Choroid plexus epithelial cell (primary cell): Measurements from ENCODE around the gene GDE1.

Source experiments
- DNase-seq: peaks from one replicate; pipeline ENCODE4 v3.0.0-alpha.2; 2010; ENCODE audit warnings: low read depth
- H3K4me3 ChIP-seq: 2 replicates; pipeline ENCODE4 v1.5.1; 2011; ENCODE audit warnings: low read depth, mild to moderate bottlenecking, control low read depth, low read length, moderate library complexity
- CTCF ChIP-seq: conservative IDR thresholded peaks from 2 replicates; pipeline ENCODE4 v1.5.1; 2011; ENCODE audit warnings: low read depth, mild to moderate bottlenecking, control low read depth, inconsistent platforms, low read length, moderate library complexity

Gene GDE1

GRCh38 chr16:19505600-19506303, 16.1 kb downstream of the GDE1 start:
- H3K4me3 ChIP-seq: no peak overlapping the region
- no peak for TF ChIP-seq CTCF
- peak; percentile 92 for DNase-seq

GRCh38 chr16:19503461-19504075, 18.3 kb downstream of the GDE1 start:
- TF ChIP-seq CTCF: no peak
- DNase-seq: no peak
- H3K4me3 ChIP-seq: no peak overlapping the region

GRCh38 chr16:19502395-19503131, 19.3 kb downstream of the GDE1 start:
- TF ChIP-seq CTCF: peak; percentile 86
- DNase-seq: peak; percentile 89
- H3K4me3 ChIP-seq: no peak overlapping the region

- no peak for DNase-seq
- TF ChIP-seq CTCF: no peak
- no peak overlapping the region for H3K4me3 ChIP-seq
Observed at GRCh38 chr16:19499481-19499880, 22.4 kb downstream of the GDE1 start.

- DNase-seq: no peak
- H3K4me3 ChIP-seq: no peak overlapping the region
- no peak for TF ChIP-seq CTCF
Observed at GRCh38 chr16:19499006-19499405, 22.9 kb downstream of the GDE1 start.

GRCh38 chr16:19497176-19497575, 24.7 kb downstream of the GDE1 start:
- no peak overlapping the region for H3K4me3 ChIP-seq
- TF ChIP-seq CTCF: no peak
- DNase-seq: no peak
